SK-N-SH (cell line): Measurements from ENCODE around the gene IPO4. TPM values are rescaled to one million over a fixed set of nuclear protein-coding genes. Genes with fewer than 3 reads are reported as not detected.

Experiments used
- CTCF ChIA-PET: fragments of 300-600, 350-600 bp; formaldehyde crosslinking; extraction: SDS; loops from one replicate; lab custom pipeline; 2021; lab: Yijun Ruan, JAX
- POLR2A ChIA-PET: fragments of 350-600 bp; sonication (Branson Sonifier 250); formaldehyde crosslinking; extraction: SDS; loops from one replicate; lab custom pipeline; 2020; ENCODE audit warnings: antibody characterized with exemption, inconsistent platforms; lab: Yijun Ruan, JAX
- DNase-seq: peaks from one replicate; pipeline ENCODE4 v3.0.0; 2012
- H2AFZ ChIP-seq: fragments of 200-600 bp; sonication (generic); 2 replicates; pipeline ENCODE4 v1.8.1; 2016; ENCODE audit warnings: antibody characterized with exemption, mild to moderate bottlenecking, low read depth
- H3F3A ChIP-seq: fragments of 200-600 bp; sonication (generic); replicated peaks from 2 replicates; pipeline ENCODE3; 2016; ENCODE audit warnings: antibody characterized with exemption, mild to moderate bottlenecking; ENCODE audit not compliant: insufficient read depth
- H3K27ac ChIP-seq, 2 experiments: fragments of 200-500 bp in 1 of 2; fragments of 200-600 bp in 1 of 2; sonication (Bioruptor generic) in 1 of 2; sonication (generic), shearing (Covaris generic) in 1 of 2; 2 replicates each; pipeline versions ENCODE4 v1.5.1 to v1.6.1; 2014 to 2016; ENCODE audit warnings: low read depth in 2 of 2, inconsistent platforms in 1 of 2, low read length in 1 of 2, mild to moderate bottlenecking in 1 of 2, mixed read lengths in 1 of 2
- H3K27me3 ChIP-seq: fragments of 200-600 bp; sonication (generic), shearing (Covaris generic); 2 replicates; pipeline ENCODE4 v1.6.1; 2016; ENCODE audit warnings: mixed run types; ENCODE audit not compliant: insufficient read depth
- H3K36me3 ChIP-seq, 2 experiments: fragments of 200-500 bp in 1 of 2; fragments of 200-600 bp in 1 of 2; sonication (Bioruptor generic) in 1 of 2; sonication (generic) in 1 of 2; replicated peaks in 1 of 2; 2 replicates each; pipeline versions ENCODE3 to v1.5.1; 2014 to 2016; ENCODE audit warnings: low read length in 1 of 2, mild to moderate bottlenecking in 1 of 2; ENCODE audit not compliant: insufficient read depth in 2 of 2, control insufficient read depth in 1 of 2
- H3K4me1 ChIP-seq, 2 experiments: fragments of 200-500 bp in 1 of 2; fragments of 200-600 bp in 1 of 2; sonication (Bioruptor generic) in 1 of 2; sonication (generic), shearing (Covaris generic) in 1 of 2; 2 replicates each; pipeline versions ENCODE4 v1.5.1 to v1.6.1; 2014 to 2016; ENCODE audit warnings: low read depth in 1 of 2, low read length in 1 of 2, mixed run types in 1 of 2; ENCODE audit not compliant: insufficient read depth in 2 of 2, control insufficient read depth in 1 of 2
- H3K4me2 ChIP-seq: fragments of 200-600 bp; sonication (generic), shearing (Covaris generic); 2 replicates; pipeline ENCODE4 v1.6.1; 2017; ENCODE audit warnings: mixed run types
- H3K4me3 ChIP-seq, 2 experiments: fragments of 200-500 bp in 1 of 2; fragments of 200-600 bp in 1 of 2; sonication (Bioruptor generic) in 1 of 2; sonication (generic), shearing (Covaris generic) in 1 of 2; 2 replicates each; pipeline versions ENCODE4 v1.5.1 to v1.8.1; 2014 to 2016; ENCODE audit warnings: low read depth in 2 of 2, inconsistent platforms in 1 of 2, low read length in 1 of 2, mild to moderate bottlenecking in 1 of 2, mixed read lengths in 1 of 2, moderate library complexity in 1 of 2
- H3K79me2 ChIP-seq: fragments of 200-600 bp; sonication (generic); 2 replicates; pipeline ENCODE4 v1.8.1; 2017; ENCODE audit warnings: mild to moderate bottlenecking; ENCODE audit not compliant: insufficient read depth
- H3K9ac ChIP-seq: fragments of 200-600 bp; sonication (generic); 2 replicates; pipeline ENCODE4 v1.6.1; 2017; ENCODE audit warnings: mixed run types
- H3K9me2 ChIP-seq: fragments of 200-600 bp; sonication (generic); 2 replicates; pipeline ENCODE4 v1.6.1; 2017; ENCODE audit warnings: mixed run types
- H3K9me3 ChIP-seq: fragments of 200-600 bp; sonication (generic); 2 replicates; pipeline ENCODE4 v1.6.1; 2017; ENCODE audit warnings: mixed run types, mild to moderate bottlenecking, moderate library complexity
- H4K20me1 ChIP-seq: fragments of 200-600 bp; sonication (generic); 2 replicates; pipeline ENCODE4 v1.6.1; 2017; ENCODE audit warnings: mild to moderate bottlenecking, mixed run types; ENCODE audit not compliant: insufficient read depth
- CHD2 ChIP-seq: fragments of 150-350 bp; IDR thresholded peaks from 2 replicates; pipeline ENCODE4 v1.6.1; 2018; ENCODE audit warnings: low read length; ENCODE audit not compliant: partially characterized antibody
- ELF1 ChIP-seq: IDR thresholded peaks from 2 replicates; pipeline ENCODE4 v1.4.0; 2012
- FOSL2 ChIP-seq: IDR thresholded peaks from 2 replicates; pipeline ENCODE4 v1.4.0; 2012; ENCODE audit warnings: low read depth, mild to moderate bottlenecking, moderate library complexity, borderline replicate concordance
- FOXJ3 ChIP-seq: sonication (generic); formaldehyde crosslinking; IDR thresholded peaks from 2 replicates; pipeline ENCODE4 v1.5.1; 2020; ENCODE audit warnings: mild to moderate bottlenecking, missing genetic modification reagents
- FOXM1 ChIP-seq: IDR thresholded peaks from 2 replicates; pipeline ENCODE4 v1.4.0; 2012; ENCODE audit warnings: low read depth, mild to moderate bottlenecking
- GATA2 ChIP-seq: sonication (generic); formaldehyde crosslinking; IDR thresholded peaks from 2 replicates; pipeline ENCODE4 v1.5.0; 2020; ENCODE audit warnings: mild to moderate bottlenecking, missing genetic modification reagents
- IRF3 ChIP-seq: fragments of 150-350 bp; IDR thresholded peaks from 2 replicates; pipeline ENCODE4 v1.6.1; 2016; ENCODE audit warnings: mild to moderate bottlenecking, low read depth, low read length
- MAX ChIP-seq: IDR thresholded peaks from 2 replicates; pipeline ENCODE4 v1.4.0; 2012; ENCODE audit warnings: low read depth
- MEF2A ChIP-seq: IDR thresholded peaks from 2 replicates; pipeline ENCODE4 v1.4.0; 2012; ENCODE audit warnings: low read depth, borderline replicate concordance
- MXI1 ChIP-seq: IDR thresholded peaks from 2 replicates; pipeline ENCODE4 v1.6.1; 2012; ENCODE audit warnings: mild to moderate bottlenecking, low read depth, low read length, improper control_type of control experiment
- NFIC ChIP-seq: IDR thresholded peaks from 2 replicates; pipeline ENCODE4 v1.4.0; 2012; ENCODE audit warnings: borderline replicate concordance
- RAD21 ChIP-seq: IDR thresholded peaks from 2 replicates; pipeline ENCODE4 v1.6.1; 2012; ENCODE audit warnings: mild to moderate bottlenecking, low read length
- RCOR1 ChIP-seq: fragments of 150-350 bp; IDR thresholded peaks from 2 replicates; pipeline ENCODE4 v1.6.1; 2017; ENCODE audit warnings: antibody characterized with exemption, low read length
- SMC3 ChIP-seq: IDR thresholded peaks from 2 replicates; pipeline ENCODE4 v1.6.1; 2012; ENCODE audit warnings: low read depth, low read length, improper control_type of control experiment
- USF2 ChIP-seq: fragments of 150-350 bp; IDR thresholded peaks from 2 replicates; pipeline ENCODE4 v1.6.1; 2017; ENCODE audit warnings: antibody characterized with exemption, low read length, low read depth, borderline replicate concordance
- YY1 ChIP-seq: IDR thresholded peaks from 2 replicates; pipeline ENCODE4 v1.4.0; 2012; ENCODE audit warnings: low read depth, mild to moderate bottlenecking
- ZBTB33 ChIP-seq: IDR thresholded peaks from 2 replicates; pipeline ENCODE4 v1.4.0; 2012; ENCODE audit warnings: low read depth, borderline replicate concordance
- WGBS: methylation state at CpG from one replicate; pipeline ENCODE4 v1.1.6; 2017; ENCODE audit warnings: low lambda C conversion rate; 5-methylcytosine and 5-hydroxymethylcytosine counted together
- polyA plus RNA-seq, 3 experiments: library from polyadenylated mRNA; depleted of rRNA; stranded (reverse); fragments of >200 nt; gene quantifications; 2 replicates each; pipeline ENCODE4 v1.2.3, GENCODE V29; 2012

IPO4 gene
- polyA plus RNA-seq, 1 of the 3 experiments (the other 2 are of a cell fraction) = 61.3 TPM

- ChIA-PET POLR2A (interaction anchor here (0.9 to 1.8 kb wide), 2 partner anchors 10 to 36 kb away, joined by 4 to 10 read pairs; partner anchors contain the start of genes CHMP4A and IPO4), CTCF (interaction anchor here (0.9 to 2.0 kb wide), 4 partner anchors 16 to 238 kb away, joined by 3 to 11 read pairs (median 3); partner anchors contain the start of genes IRF9 and TM9SF1)
- 87% methylated on average over 11 of the region's 12 CpGs for WGBS
- Histone ChIP-seq H2AFZ (no peak overlapping the region), H3K4me1 (peaks cover 0 to 20% of the 10 kb centered on the region in 2 experiments; a peak in 2 of 4 replicates), H3K79me2 (no peaks in the 10 kb centered on the region), H3K9me3 (no peaks in the 10 kb centered on the region), H3K27ac (no peak overlapping the region; a peak in 1 of 4 replicates), H3K4me2 (no peak overlapping the region), H3K4me3 (no peak overlapping the region), H4K20me1 (no peaks in the 10 kb centered on the region), H3K9ac (no peak overlapping the region), H3K9me2 (no peaks in the 10 kb centered on the region), H3K36me3 (peaks cover 4 to 53% of the 10 kb centered on the region in 2 experiments), H3F3A (peaks cover 11% of the 10 kb centered on the region), H3K27me3 (no peaks in the 10 kb centered on the region)
- no peak for DNase-seq
- TF ChIP-seq RAD21 = no peak
- TF ChIP-seq FOSL2 = no peak
- TF ChIP-seq MEF2A = no peak
- no peak for TF ChIP-seq IRF3
- TF ChIP-seq NFIC = no peak
- TF ChIP-seq FOXJ3 = no peak
- no peak for TF ChIP-seq YY1
- TF ChIP-seq MXI1 = no peak
- TF ChIP-seq GATA2 (CRISPR knock-in tag) = no peak
- TF ChIP-seq ZBTB33 = no peak
- no peak for TF ChIP-seq USF2
- TF ChIP-seq CHD2 = no peak
- TF ChIP-seq RCOR1 = no peak
- no peak for TF ChIP-seq MAX
- no peak for TF ChIP-seq SMC3
- TF ChIP-seq ELF1 = no peak
- no peak for TF ChIP-seq FOXM1
Observed at GRCh38 chr14:24177041-24177825, 11.4 kb downstream of the IPO4 start.
